HG02981 (cell line): ENCODE results near the gene PTPN5.
A peak's percentile ranks its signal among the peaks of the same experiment; 100 is the strongest.

Experiments used
- ATAC-seq: cut with Tn5 transposase; IDR thresholded peaks from one replicate; pipeline ENCODE4 v1.9.1; 2021; ENCODE audit warnings: mild to moderate bottlenecking, moderate library complexity; ENCODE audit not compliant: unreplicated experiment

The PTPN5 gene

DNA sequence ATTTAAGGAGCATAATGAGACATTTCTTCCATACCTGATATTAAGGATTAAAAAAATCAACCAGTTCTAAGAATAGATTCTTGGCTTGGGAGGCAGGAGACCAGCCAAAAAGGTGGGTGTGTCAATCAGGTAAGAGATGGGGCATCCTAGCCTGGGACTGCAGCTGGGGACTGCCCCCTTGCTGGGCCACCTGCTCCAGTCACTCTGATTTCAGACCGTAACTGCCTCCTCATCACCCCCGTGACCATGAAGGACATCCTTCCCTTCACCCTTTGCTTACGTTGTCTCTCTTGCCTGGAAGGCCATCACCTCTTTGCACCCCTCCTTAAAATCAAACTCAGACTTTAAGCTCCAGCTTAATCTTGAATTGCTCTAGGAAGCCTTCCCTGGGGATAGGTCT, 17.9 kb downstream of the PTPN5 start:
- ATAC-seq = no peak

DNA sequence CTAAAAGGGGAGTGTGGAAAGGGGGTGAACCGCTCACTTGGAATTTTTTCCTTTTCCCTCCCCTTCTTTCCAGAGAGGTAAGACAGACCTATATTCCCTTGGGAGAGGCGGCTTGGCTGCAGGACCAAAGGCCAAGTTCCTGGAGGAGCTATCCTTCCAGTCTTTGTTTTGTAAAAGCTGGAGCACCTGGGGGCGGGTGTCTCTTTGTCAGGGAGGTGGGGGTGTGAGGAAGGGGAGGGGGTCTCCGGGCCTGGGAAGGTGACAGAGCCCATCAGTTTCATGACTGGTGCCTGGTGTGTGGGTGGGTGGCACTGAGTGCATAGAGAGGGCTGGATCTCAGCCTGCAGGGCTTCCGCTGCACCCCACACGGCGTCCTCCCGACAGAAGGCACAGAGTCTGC, 18.5 kb downstream of the PTPN5 start:
- ATAC-seq = no peak

DNA sequence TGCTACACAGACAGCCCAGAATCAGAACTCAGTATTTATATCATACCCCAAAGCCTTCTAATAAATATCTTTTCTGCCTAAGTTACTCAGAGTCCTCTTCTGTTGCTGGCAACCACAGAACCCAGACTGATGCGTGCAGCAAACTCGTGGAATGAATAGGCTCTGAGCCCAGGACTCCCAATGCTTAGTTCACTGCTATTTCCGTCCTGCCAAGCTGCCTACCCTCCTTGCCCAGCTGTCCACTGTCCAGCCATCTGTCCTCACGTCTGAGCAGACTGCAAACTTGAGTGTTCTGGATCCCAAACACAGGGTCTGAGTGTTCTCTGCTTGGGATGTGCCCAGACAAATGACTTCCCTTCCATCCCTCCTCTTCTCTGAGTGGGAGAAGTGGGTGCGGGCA, 19.4 kb downstream of the PTPN5 start:
- ATAC-seq = no peak

DNA sequence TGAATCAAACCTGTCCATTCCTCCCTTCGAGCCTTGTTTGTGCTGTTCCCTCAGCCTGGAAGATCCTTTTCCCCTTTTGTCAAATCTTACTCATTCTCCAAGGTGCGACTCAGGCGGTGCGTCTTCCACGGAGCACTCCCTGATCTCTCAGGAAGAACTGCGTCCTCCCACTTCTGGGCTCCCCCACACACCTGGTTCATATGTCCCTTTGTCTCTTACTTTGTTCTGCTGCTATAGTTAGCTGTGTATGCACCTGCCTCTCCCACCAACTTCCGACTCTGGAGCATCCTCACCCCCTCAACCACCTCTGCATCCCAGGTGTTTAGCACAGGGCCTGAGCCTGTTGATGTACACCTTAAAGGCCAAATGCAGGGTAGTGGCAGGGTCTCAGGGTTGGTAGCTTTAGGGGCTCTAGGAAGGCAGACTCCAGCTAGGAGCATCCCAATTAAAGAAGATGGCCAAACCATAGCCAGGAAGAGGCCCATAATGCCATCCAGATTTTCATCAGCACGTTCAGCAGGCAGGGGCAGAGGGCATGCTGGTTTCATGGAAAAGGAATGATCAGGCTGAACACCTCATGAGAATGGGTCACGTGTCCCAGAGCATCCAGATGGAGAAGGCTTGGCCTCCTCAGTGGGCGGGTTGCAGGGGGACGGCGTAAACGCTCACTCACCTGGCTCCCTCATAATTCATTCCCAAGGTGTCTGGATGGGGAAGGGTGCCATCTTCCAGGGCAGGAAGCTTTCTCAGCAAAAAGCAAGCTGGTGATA, 20.1 kb downstream of the PTPN5 start:
- ATAC-seq = no peak

DNA sequence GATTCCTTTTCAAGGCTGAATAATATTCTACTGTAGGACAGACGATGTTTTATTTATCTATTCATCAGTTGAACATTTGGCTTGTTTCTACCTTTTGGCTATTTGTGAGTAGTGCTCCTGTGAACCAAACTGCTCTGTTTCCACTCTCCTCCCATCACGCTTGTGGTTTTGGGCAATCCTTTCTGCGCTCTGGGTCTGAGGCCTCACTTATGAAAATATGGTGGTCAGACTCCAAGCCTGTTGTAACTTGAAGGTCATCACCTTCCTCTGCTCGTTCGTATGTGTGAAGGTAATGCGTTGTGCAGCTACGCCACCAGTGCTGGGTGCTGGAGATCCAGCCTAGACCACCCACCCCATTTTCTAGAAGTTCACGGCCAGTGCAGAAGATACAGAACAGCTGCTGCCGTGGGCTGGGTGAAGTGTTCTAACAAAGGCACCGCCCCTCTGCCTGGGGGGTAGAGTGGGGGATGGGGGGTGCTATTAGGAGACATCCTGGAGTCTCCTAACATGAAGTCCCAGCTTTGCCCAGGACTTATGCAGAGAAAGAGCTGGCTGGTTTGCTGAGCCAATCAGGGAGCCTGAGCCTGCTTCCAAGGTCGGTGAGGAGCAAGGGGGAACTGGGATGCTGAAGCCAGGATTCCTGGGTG, 21.0 kb downstream of the PTPN5 start:
- no peak for ATAC-seq

DNA sequence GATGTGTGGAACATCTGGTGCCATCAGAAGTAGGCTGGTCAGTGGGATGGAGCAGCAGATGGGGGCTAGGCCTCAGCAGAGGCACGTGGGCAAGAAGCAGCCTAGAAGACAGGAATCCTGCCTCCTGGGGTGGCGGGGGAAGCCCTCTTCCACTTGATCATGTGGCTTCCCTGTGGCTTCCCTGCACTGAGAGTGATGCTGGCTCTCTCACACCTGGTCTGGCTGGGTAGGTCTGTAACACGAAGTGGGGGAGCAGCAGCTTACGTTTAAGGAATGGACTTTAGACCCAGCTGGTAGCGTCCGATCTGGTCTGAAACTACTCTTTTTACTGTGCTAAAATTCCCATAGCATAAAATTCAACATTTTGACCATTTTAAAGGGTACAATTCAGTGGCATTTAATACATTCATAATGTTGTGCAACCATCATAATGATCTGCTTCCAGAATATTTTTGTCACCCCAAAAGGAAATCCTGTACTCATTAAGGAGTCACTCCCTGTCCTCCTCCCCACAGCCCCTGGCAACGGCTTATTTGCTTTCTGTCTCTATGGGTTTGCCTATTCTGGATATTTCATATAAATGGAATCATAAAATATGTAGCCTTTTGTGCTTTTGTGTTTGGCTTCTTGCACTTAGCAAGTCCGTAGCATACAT, 21.7 kb downstream of the PTPN5 start:
- peak; percentile 52 for ATAC-seq

DNA sequence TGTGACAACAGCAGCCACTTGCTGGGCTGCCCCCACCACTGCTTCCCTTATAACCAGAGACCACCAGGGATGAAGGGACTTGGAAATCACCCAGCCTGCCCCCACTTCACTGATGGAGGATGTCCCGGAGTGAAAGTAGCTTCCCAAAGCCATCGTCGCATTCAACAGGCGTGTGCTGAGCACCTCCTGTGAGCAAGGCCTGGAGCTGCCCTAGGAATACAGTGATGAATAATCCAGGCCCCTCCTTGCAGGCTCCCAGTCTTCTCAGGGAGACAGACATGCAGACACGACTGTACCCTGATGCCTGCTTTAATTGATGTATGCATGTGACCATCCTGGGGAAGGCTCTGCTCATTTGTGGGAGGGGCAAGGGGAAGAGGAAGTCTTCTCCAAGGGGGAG, 22.6 kb downstream of the PTPN5 start:
- no peak for ATAC-seq

DNA sequence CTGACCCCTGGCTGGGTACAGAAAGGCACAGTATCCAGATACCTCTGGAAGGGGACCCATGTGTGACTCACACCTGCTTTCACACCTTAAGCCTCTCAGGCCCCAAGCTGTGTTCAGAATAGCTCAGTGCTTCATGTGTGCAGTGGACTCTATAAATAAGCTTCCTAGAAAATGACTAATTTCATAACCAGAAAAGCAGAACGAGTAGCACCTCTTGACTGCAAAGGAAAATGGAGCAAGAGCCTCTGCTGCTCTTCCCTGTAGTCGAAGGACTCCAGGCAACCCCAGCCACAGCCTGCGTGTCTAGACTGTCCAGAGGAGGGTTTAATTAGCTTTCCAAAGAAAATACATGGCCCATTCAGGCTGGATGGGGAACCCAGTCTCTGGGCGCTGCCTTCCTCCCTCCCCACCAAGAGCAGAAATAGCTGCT, 23.1 kb downstream of the PTPN5 start:
- peak; percentile 77 for ATAC-seq

DNA sequence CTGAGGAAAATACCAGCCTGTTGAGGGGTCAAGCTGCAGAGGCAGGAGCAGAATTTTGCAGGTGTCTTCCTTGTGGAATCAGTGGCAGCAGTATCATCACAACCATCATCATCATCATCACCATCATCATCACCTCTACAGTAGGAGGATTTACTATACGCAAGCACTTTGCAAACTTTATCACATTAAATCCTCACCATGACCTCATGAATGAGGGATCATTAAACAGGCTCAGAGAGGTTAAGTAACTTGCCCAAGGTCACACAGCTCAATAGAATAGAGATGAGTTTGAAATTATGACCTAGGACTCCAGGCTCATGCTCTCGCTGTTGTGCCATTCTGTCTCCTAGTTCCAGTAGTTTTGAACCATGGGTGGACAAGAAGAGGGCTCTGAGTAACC, 25.6 kb downstream of the PTPN5 start:
- no peak for ATAC-seq

DNA sequence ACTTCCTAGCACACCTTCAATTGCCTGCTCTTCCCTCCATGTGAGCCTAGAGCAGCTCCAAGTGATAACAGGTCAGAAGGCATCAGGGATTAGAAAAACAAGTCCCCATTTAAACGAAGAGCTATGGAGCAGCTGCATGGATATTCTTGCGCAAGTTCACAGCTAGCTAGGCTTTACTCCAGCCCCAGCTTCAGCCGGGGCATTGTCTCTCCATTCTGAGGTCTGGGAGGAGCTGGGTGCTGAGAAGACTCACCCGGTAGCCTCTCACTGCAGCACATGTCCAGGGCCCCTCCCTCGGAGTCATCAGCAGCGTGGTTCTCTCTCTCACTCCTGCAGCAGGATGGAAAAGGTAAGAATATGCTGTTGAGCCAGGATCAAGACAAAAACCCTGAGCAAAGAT, 26.0 kb downstream of the PTPN5 start:
- no peak for ATAC-seq

DNA sequence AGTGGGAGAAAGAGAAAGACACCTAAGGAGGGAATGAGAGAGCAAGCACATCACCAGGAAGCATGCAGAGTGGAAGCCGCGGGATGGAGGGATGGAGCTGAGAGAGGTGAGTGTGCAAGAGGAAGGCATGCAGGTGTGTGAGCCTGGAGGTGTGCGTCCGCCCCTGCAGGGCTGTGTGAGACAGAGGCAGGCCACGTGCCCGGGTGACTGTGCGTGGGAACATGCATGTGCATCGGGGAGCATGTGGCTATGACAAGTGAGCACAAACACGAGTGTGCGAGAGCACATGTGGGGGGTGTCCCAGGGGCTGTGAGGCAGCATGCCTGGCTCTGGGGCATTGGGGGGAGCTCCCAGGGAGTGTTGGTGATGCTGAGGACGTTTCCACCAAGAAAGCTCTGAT, 29.9 kb downstream of the PTPN5 start:
- no peak for ATAC-seq

DNA sequence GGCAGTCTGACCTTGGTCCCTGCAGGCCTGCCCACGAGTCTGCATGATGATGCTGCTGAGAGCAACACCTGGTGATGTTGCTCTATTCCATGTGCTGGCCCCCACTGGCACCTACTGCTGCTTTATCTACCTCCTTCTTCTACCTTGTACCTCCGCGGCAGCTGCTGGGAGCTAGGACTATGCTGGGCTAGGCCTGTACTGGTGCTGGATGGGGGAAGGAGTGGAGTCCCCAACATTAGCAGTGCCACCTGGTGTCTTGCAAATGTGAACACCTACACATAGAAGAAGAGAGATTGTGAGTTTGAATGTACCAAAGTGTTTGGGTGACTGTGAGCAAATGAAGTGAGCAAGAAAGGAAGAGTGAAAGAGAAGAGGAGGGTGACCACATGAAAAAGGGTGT, 30.5 kb downstream of the PTPN5 start:
- ATAC-seq = no peak

DNA sequence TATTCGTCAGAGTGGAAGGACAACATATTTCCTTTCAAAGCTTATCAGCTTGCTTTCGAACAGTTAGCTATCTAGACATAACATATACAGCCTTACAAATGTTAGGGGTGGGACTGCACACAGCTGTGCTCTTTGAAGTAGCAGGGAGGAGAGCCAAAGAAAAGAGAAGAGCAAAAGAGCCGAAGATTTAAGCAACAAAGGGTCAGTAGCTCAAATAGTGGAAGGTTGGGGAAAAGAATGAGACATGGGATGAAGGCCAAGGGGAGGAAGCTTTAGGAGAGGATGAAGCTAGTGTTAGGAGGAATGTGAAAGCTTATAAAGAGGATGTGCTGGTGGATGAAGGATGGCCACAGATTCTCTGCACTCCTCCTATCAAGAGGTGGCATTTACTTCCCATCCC, 33.8 kb downstream of the PTPN5 start:
- ATAC-seq = no peak

DNA sequence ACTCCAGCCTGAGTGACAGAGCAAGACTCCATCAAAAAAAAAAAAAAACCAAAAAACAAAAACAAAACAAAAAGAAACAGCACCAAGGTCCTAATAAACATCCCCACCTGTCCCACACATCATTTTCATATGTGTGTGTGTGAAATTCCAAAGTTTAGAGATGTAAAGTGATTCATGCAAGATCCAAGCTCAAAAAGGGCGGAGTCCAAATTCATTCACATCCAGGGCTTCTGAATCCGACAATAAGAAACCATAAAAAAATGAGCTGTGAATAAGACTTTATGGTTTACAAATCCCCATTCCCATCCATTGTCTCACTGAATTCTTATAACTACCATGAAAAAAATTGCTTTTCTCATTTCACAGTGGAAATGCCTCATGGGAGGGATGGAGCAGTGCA, 34.7 kb downstream of the PTPN5 start:
- ATAC-seq = no peak

DNA sequence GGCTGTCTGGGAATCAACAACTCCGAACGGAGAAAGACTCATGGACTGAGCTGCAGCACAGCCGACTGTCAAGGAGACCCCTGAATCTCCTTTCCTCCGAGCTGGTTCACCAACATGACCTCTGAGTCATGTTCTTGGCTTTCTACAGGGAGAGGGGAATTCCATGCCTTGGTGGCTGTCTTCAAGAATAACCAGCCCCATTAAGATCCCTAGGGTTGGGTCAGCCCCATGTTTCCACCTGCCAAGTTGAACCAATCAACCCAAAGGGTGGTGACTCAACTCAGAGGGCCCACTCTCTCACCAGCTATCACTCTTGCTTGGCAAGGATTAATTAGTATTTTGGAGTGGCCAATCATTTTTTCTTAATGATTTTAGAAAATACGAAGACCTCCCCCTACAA, 37.3 kb downstream of the PTPN5 start:
- ATAC-seq = no peak

DNA sequence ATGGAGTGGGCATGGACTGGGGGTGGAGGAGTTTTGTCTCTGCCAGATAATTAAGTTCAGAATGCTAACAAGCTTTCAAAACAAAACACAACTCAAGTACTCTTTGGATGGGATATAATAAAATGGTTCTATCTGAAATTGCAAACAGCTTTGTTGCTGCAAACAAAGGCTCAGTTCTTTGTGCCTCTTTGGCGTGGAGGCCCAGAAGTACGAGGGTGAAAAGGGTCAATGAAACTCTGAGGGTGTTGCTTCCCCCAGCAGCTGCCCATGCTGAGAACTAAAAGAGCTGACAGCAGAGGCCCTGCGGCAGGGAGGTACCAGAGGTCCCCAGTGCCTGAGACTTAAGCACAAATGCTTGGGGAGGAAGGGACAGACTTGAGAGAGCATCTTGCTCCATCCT, 39.1 kb downstream of the PTPN5 start:
- no peak for ATAC-seq

DNA sequence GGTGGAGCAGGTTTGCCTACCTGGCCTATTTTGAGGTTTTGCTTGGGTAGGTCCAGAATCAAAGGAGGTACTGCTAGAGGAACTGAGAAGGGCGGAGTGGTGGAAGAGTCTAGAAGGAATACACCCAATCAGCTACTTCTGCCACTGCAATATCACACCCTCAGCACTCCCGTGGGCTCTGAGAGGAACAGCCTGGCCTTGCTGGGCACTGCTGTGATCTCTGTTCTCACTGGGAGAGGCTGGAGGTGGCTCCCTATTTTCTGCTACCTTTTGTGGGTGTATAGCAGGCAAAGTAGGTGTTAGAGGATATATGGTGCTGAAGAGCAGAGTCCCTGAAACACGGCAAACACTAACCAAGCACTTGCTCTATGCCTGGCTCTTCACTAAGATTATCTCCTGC, 40.7 kb downstream of the PTPN5 start:
- ATAC-seq = no peak

DNA sequence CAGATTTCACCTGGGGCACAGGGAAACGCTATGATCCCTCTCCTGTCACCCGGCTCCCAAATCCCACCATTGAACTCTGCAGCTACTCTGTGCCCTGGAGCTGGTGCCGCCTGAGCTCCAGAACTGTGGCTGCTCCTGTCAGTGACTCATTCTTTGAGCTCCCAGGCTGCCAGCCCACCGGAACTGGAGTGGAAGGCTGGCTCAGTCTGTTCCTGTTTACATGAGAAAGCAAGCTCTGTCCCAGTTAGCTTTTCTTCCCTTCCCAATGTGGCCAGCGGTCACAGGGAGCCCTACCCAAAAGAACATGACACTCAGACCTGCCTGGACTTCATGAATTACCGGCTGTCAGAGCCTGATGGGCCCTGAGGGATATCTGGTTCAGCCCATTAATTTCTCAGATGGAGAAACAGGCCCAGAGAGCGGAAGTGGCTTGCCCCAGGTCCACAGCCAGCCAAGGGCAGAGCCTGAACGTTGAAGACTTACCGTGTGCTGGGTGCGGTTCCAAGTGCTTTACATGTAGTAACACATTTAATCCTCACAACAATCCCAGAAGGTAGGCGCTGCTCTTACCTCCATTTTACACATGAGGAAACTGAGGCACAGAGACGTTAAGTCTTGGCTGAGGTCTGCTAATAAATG, 41.8 kb downstream of the PTPN5 start:
- no peak for ATAC-seq

DNA sequence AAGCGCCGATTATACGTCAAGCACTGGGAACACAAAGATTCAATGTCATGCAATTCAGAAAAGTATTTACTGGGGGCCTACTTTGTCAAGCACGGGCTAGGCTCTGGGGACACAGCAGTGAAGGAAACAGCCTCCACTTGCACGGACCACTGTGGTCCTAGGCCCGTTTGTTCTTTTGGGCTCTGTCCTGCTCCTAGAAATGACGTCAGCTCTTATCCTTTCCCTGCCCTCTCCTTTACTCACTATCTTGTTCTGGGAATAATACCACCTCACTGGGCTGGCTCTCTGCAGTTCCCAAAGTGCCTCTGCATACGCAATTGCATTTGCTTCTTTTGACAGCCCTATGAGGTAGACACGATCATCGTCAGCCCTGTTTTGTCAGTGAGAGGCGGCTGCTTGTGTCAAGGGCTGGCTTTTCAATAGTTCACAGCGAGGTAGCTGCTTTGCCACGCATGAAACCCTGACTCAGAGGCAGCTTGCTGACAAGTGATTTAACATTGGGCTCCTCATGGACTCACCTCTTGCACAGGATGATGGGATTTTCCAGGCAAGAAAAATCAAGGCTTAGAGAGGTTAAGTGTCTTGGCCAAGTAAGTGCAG, 42.7 kb downstream of the PTPN5 start:
- ATAC-seq = no peak

DNA sequence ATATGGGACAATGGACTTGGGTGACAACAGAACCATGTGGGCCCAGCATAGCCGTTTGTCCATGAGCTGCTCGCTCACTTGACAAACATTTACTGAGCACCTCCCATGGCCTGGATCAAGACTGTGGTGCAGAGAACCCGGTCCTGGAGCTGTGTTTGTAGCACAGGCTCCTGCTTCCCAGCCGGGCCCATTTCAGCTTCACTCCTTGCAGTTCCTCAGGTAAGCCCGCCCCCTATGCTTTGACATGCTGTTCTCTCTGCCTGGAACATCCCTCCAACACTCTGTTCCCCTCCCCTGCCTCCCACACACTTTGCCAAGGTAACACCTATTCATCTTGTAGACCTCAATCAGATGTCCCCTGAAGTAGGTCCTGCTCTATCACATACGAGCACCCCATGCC, 46.3 kb downstream of the PTPN5 start:
- no peak for ATAC-seq

DNA sequence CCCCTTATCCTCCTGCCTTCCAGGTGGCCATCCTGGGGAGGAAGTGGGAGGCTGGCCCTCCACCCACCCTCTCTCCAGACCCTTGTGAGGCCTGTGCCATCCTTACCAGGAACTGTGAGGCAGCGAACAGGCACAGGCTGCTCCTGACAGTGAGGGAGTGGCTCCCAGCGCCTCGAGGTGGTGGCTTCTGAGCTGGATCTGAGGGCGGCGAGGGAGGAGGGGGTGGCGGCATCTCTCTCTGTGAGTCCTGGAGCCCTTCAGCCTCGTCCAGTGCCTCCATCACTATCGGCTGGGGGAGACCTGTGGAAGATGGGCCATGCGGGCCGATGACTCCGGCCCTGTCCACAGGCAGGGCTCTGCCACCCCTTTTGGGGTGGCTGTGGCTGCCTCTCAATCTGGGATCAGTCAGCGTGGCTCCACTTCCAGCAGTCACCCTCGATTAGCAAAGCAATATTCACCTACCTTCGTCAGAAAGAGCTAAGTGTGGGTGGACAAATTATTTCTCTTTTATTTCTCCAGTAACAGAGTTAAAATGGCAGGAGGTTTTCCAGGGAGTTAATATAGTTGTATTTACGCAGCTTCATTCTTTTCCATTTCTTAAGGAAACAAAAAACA, 47.6 kb downstream of the PTPN5 start:
- no peak for ATAC-seq
